HG03097 (cell line): Measurements from ENCODE around the gene BIK.
"Not testable (repeated sequence)": the region's sequence is repeated elsewhere in the genome, so short reads cannot be mapped to it uniquely, and the experiment has no call there.

Source experiments
- ATAC-seq: cut with Tn5 transposase; IDR thresholded peaks from one replicate; pipeline ENCODE4 v1.9.1; 2021; ENCODE audit not compliant: unreplicated experiment, low FRiP score

BIK gene

DNA sequence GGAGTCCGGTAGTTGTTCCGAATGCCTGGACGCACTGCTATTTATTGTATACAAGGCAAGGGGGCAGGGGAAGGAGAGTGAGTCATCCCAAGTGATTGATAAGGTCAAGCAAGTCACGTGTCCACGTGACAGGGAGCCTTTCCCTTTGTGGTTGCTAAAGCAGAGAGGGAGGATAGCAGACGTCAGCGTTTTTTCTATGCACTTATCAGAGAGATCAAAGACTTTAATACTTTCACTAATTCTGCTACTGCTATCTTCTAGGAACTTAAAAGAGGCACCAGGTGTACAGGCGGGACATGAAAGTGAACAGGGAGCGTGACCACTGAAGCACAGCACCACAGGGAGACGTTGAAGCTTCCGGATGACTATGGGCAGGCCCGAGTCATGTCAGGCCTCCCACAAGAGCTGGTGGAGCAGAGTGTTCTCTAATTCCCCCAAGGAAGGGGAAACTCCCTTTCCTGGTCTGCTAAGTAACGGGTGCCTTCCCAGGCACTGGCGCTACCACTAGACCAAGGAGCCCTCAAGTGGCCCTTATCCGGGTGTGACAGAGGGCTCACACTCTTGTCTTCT is 6.4 kb upstream of the BIK start:
- not testable (repeated sequence) for ATAC-seq

- not testable (repeated sequence) for ATAC-seq
Observed at GRCh38 chr22:43104950-43105349, 5.6 kb upstream of the BIK start.

DNA sequence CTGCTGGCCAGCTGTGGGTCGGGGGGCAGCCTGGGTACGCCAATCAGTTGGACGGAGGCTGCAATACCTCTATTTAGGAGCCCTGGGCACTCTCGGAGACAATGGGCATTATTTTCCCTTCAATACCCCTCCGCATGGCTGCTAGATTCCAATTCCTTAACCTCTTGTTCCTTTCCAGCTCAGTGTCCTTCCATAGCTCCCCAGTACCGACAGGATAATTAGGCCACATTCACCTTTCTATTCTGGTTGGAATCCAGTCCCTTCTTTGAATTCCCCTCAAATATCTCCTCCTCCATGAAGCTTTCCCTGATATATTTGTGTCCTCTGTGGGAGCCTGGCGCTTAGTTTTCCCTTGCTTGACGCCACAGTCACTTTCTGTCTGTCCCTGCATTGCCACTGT is 4.2 kb upstream of the BIK start:
- ATAC-seq, result no peak

GRCh38 chr22:43109511-43109910 is 1.0 kb upstream of the BIK start:
- ATAC-seq, result no peak

GRCh38 chr22:43109921-43110443 is 568 bp upstream of the BIK start:
- ATAC-seq, result no peak

- ATAC-seq, result no peak
Observed at GRCh38 chr22:43110927-43111623, 525 bp downstream of the BIK start.

DNA sequence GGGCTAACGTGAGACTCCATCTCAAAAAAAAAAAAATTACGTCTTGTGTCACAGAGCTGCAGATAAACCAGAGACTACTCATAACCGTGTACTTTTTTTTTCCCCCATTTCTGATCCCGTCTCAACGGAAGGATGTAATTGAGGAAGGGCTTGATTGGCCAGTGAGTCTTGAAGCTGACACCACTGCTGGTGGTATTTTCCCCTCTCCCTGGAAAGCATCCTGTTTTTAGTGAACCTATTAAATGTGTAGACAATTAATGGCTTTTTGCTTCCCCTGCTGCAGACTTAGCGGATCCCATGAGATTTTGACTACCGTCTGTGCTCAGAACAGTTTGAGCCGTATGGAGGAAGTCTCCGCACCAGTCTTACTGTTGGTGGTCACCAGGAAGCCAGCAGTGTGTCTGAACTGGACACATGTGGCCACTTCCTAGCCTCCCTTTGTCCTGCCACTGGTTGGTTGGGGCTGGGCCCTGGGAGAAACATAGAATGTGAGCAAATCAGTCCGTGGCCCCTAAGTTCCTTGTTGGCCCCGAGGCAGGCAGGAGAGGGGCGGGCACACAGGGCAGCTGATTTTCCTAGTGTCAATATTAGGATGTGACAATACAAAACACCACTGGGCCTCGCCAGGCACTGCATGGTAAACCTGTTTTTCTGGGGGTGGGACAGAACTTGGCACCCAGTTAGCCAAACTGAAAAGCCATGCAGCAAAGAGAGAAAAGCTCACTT is 3.1 kb downstream of the BIK start:
- ATAC-seq, result no peak

- ATAC-seq, result no peak
Observed at GRCh38 chr22:43114958-43115357, 4.4 kb downstream of the BIK start.

- ATAC-seq, result no peak
Observed at GRCh38 chr22:43116932-43117331, 6.4 kb downstream of the BIK start.

DNA sequence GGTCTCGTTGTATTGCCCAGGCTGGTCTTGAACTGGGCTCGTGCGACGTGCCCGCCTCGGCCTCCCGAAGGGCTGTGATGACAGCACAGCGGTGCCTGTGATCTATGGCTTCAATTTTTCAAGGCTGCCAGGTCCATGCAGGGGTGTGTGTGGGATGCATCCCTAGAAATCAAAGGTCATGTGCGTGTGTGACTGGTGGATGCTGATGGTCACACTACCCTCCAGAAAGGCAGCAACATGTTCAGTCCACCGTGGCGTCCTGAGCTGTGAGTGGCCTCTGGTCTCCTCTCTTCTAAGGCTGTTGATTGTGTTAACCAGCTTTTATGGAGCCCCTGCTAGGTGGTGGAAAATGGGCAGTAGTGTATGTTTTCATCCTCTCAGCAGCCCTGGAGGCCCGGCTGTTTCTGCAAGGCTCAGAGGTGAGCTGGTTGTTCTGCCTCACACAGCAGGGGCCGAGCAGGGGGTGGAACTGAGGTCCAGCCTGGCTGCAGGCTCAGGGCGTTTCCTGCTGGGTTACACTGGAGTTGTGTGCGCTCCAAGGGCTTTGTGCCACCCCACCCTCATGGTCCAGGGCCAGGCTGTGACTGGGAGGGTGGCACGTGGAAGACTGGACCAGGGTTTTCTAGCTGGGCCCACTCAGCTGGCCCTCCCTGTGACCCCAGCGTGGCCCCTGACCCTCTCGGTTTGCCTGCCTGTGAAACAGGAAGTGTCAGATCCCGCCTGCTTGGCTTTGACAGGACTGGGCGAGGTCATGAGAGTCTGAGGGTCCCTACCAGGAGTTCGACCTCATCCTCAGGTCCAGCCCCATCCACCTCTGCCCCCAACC is 7.7 kb downstream of the BIK start:
- no peak for ATAC-seq

GRCh38 chr22:43118953-43119458 is 8.5 kb downstream of the BIK start:
- ATAC-seq, result no peak

GRCh38 chr22:43126501-43127165 is 16.1 kb downstream of the BIK start:
- ATAC-seq, result no peak

GRCh38 chr22:43127166-43127908 is 16.8 kb downstream of the BIK start:
- ATAC-seq, result no peak

GRCh38 chr22:43128116-43128515 is 17.6 kb downstream of the BIK start:
- ATAC-seq, result no peak

- ATAC-seq, result no peak
Observed at GRCh38 chr22:43128928-43129424, 18.4 kb downstream of the BIK start.

DNA sequence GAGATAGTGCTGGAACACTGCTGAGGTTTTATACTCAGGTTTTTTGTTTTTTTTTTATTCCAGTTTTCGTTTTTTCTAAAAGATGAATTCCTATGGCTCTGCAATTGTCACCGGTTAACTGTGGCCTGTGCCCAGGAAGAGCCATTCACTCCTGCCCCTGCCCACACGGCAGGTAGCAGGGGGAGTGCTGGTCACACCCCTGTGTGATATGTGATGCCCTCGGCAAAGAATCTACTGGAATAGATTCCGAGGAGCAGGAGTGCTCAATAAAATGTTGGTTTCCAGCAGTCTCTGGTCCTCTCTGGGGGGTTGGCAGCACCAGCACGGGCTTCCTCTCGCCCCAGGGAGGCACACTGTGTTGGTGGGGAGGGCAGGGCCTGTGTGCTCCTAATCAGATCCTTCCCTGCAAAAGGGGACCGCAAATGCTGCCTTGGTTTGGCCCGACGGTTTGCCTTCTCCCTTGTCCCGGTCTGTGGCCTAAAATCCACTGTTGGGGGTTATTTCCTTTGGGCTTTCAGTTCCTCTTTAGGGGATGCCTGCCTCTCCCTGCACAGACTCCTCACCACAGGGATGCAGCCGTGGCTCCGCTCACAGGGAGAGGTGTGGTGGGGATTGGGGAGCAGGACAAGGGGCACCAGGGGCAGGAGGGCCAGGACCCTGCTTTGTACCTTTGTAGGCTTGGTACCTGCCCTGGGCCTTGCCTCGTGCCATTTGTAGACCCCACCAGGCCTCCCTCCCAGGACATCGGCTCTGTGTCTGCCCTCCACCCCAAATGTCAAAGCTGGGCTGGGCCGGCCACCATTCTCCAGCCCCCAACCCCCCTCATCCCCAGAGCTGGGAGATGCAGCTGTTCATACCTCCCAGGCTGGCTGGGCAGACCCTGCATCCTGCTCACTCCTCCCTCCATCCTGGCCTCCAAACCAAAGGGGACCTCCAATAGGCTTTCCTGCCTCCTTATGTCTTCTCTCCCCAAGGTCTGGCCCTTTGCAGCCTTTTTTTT is 19.2 kb downstream of the BIK start:
- no peak for ATAC-seq

- ATAC-seq, result no peak
Observed at GRCh38 chr22:43131773-43132501, 21.4 kb downstream of the BIK start.
